BJ (cell line): Measurements from ENCODE around the gene GSTM3. TPM values are rescaled to one million over a fixed set of nuclear protein-coding genes. Genes with fewer than 3 reads are reported as not detected.

ENCODE experiments used
- CTCF ChIA-PET: fragments of 350-600 bp; formaldehyde crosslinking; extraction: SDS; loops from one replicate; lab custom pipeline; 2021; ENCODE audit warnings: antibody characterized with exemption, inconsistent platforms; lab: Yijun Ruan, JAX
- POLR2A ChIA-PET: fragments of 300-600 bp; sonication (Branson Sonifier 250); formaldehyde crosslinking; extraction: SDS; loops from one replicate; lab custom pipeline; 2021; ENCODE audit warnings: antibody characterized with exemption; lab: Charles Lee
- DNase-seq: peaks from one replicate; pipeline ENCODE4 v3.0.0-alpha.2; 2011; ENCODE audit warnings: low read depth
- H3K27me3 ChIP-seq: 2 replicates; pipeline ENCODE4 v1.6.0; 2011; ENCODE audit warnings: low read length; ENCODE audit not compliant: control insufficient read depth, insufficient read depth
- H3K36me3 ChIP-seq: 2 replicates; pipeline ENCODE4 v1.5.1; 2011; ENCODE audit warnings: low read length; ENCODE audit not compliant: control insufficient read depth, insufficient read depth
- H3K4me3 ChIP-seq: 2 replicates; pipeline ENCODE4 v1.5.1; 2011; ENCODE audit warnings: low read depth, mild to moderate bottlenecking, control low read depth, low read length
- CTCF ChIP-seq: IDR thresholded peaks from 2 replicates; pipeline ENCODE4 v1.5.1; 2011; ENCODE audit warnings: low read depth, mild to moderate bottlenecking, control low read depth, inconsistent platforms, low read length, moderate library complexity; ENCODE audit not compliant: insufficient read depth
- polyA plus RNA-seq: library from polyadenylated mRNA; depleted of rRNA; stranded (reverse); fragments of >200 nt; gene quantifications from 2 replicates; pipeline ENCODE4 v1.2.3, GENCODE V29; 2011

Gene GSTM3
- polyA plus RNA-seq, 1 experiment = 113 TPM

- POLR2A ChIA-PET = no interaction called here
- no peak for TF ChIP-seq CTCF
- Histone ChIP-seq H3K27me3 (no peaks in the 10 kb centered on the region; the same call in 1 of the 2 replicates), H3K36me3 (no peaks in the 10 kb centered on the region), H3K4me3 (no peak overlapping the region)
- CTCF ChIA-PET = interaction anchor here (0.7 to 26.2 kb wide), 26 partner anchors 9 to 241 kb away, joined by 3 to 763 read pairs (median 4); partner anchors contain the start of genes AHCYL1, AMPD2, EPS8L3 and GNAI3
- no peak for DNase-seq
Measured at GRCh38 chr1:109772658-109773202, 31.9 kb upstream of the GSTM3 start.

GRCh38 chr1:109771712-109772657 lies 31.1 kb upstream of the GSTM3 start:
- H3K27me3 ChIP-seq = no peaks in the 10 kb centered on the region; the same call in 1 of the 2 replicates
- ChIA-PET CTCF (interaction anchor here (0.9 to 26.2 kb wide), 12 partner anchors 8 to 240 kb away, joined by 3 to 763 read pairs (median 4); partner anchors contain the start of genes AHCYL1, AMPD2, EPS8L3 and GNAI3), POLR2A (no interaction called here)
- DNase-seq = no peak
- H3K4me3 ChIP-seq = no peak overlapping the region
- TF ChIP-seq CTCF = no peak
- no peaks in the 10 kb centered on the region for H3K36me3 ChIP-seq

GRCh38 chr1:109770331-109771095 lies 29.7 kb upstream of the GSTM3 start:
- H3K4me3 ChIP-seq = no peak overlapping the region
- TF ChIP-seq CTCF = no peak
- no peaks in the 10 kb centered on the region; the same call in 1 of the 2 replicates for H3K27me3 ChIP-seq
- H3K36me3 ChIP-seq = no peaks in the 10 kb centered on the region
- DNase-seq = no peak
- ChIA-PET CTCF (interaction anchor here (1.8 to 26.2 kb wide), 5 partner anchors 120 to 227 kb away, joined by 7 to 763 read pairs (median 173); partner anchors contain the start of genes AHCYL1, GNAI3 and GPR61), POLR2A (no interaction called here)

- TF ChIP-seq CTCF = no peak
- ChIA-PET CTCF (interaction anchor here (0.9 to 26.2 kb wide), 6 partner anchors 21 to 226 kb away, joined by 3 to 763 read pairs (median 128); partner anchors contain the start of genes AHCYL1, GNAI3 and GPR61), POLR2A (interaction anchor here (0.7 kb wide), 1 partner anchor 129 kb away, joined by 4 read pairs; no protein-coding TSS in a partner anchor)
- Histone ChIP-seq H3K36me3 (no peaks in the 10 kb centered on the region), H3K27me3 (no peaks in the 10 kb centered on the region), H3K4me3 (no peak overlapping the region)
- DNase-seq = peak; percentile 31
Measured at GRCh38 chr1:109769330-109770078, 28.7 kb upstream of the GSTM3 start.
